Fibroblast of lung (primary cell): ENCODE data around the gene RCL1. TPM values are rescaled to one million over a fixed set of nuclear protein-coding genes. Genes with fewer than 3 reads are reported as not detected.

Experiments used
- DNase-seq, 2 donors: peaks; one replicate each; pipeline versions ENCODE4 v3.0.0 to v3.0.0-alpha.2; 2010; ENCODE audit warnings: low read depth in 2 of 2
- H2AFZ ChIP-seq: 2 replicates; pipeline ENCODE4 v1.5.1; 2012; ENCODE audit warnings: low read length, control low read depth, inconsistent platforms
- H3K27ac ChIP-seq: 2 replicates; pipeline ENCODE4 v1.5.1; 2011; ENCODE audit warnings: low read length, control low read depth; ENCODE audit not compliant: insufficient read depth
- H3K27me3 ChIP-seq: 2 replicates; pipeline ENCODE4 v1.5.1; 2011; ENCODE audit warnings: mild to moderate bottlenecking, low read length; ENCODE audit not compliant: control insufficient read depth, insufficient read depth
- H3K36me3 ChIP-seq: 2 replicates; pipeline ENCODE4 v1.5.1; 2011; ENCODE audit warnings: low read length; ENCODE audit not compliant: control insufficient read depth, insufficient read depth
- H3K4me1 ChIP-seq: 2 replicates; pipeline ENCODE4 v1.5.1; 2011; ENCODE audit warnings: low read length; ENCODE audit not compliant: control insufficient read depth, insufficient read depth; ENCODE audit errors: extremely low read depth
- H3K4me2 ChIP-seq: 2 replicates; pipeline ENCODE4 v1.5.1; 2011; ENCODE audit warnings: low read length, control low read depth; ENCODE audit not compliant: insufficient read depth; ENCODE audit errors: extremely low read depth
- H3K4me3 ChIP-seq, 4 experiments: fragments of 200-600 bp in 1 of 4; sonication (generic) in 1 of 4; replicated peaks in 1 of 4; 2 replicates each; pipeline ENCODE4 v1.5.1; 2011 to 2016; ENCODE audit warnings: low read length in 4 of 4, low read depth in 3 of 4, mild to moderate bottlenecking in 3 of 4, control low read depth in 2 of 4, inconsistent platforms in 1 of 4, mixed read lengths in 1 of 4; ENCODE audit not compliant: insufficient read depth in 1 of 4; ENCODE audit errors: control extremely low read depth in 1 of 4
- H3K79me2 ChIP-seq: 2 replicates; pipeline ENCODE4 v1.5.1; 2012; ENCODE audit warnings: mild to moderate bottlenecking, low read length, inconsistent platforms; ENCODE audit not compliant: control insufficient read depth, insufficient read depth
- H3K9ac ChIP-seq: 2 replicates; pipeline ENCODE4 v1.5.1; 2011; ENCODE audit warnings: mild to moderate bottlenecking, low read length, control low read depth; ENCODE audit not compliant: insufficient read depth
- H3K9me3 ChIP-seq: 2 replicates; pipeline ENCODE4 v1.5.1; 2012; ENCODE audit warnings: low read depth, low read length; ENCODE audit not compliant: control insufficient read depth, insufficient read depth
- H4K20me1 ChIP-seq: 2 replicates; pipeline ENCODE4 v1.5.1; 2011; ENCODE audit warnings: low read length; ENCODE audit not compliant: control insufficient read depth, insufficient read depth; ENCODE audit errors: extremely low read depth
- EZH2 ChIP-seq: IDR thresholded peaks from 2 replicates; pipeline ENCODE4 v1.5.1; 2012; ENCODE audit warnings: low read length, control low read depth, mild to moderate bottlenecking; ENCODE audit errors: missing control alignments
- polyA plus RNA-seq, 2 donors: library from polyadenylated mRNA; depleted of rRNA in 1 of 2; stranded (reverse) in 1 of 2; unstranded in 1 of 2; fragments of >200 nt; gene quantifications; 2 replicates each; pipeline ENCODE4 v1.2.1, GENCODE V29; 2011 to 2012; ENCODE audit warnings: missing spikeins in 1 of 2
- total RNA-seq: library from RNA; depleted of rRNA; stranded (reverse); fragments of >200 nt; gene quantifications from 2 replicates; pipeline ENCODE4 v1.2.1, GENCODE V29; 2014
- TF ChIP-seq, protein P1 (sequence below), 2 donors: IDR thresholded peaks in 1 of 2; conservative IDR thresholded peaks in 1 of 2; 1 replicate in 1 of 2; 2 replicates in 1 of 2; pipeline ENCODE4 v1.5.1; 2011 to 2012; ENCODE audit warnings: low read length in 2 of 2, control low read depth in 1 of 2, inconsistent platforms in 1 of 2, low read depth in 1 of 2, mild to moderate bottlenecking in 1 of 2

The RCL1 gene
- total and polyA plus RNA-seq, 2 donors (not counting 1 experiment from before 2014, with no cell fraction given): 5.0 to 14.5 TPM

DNA sequence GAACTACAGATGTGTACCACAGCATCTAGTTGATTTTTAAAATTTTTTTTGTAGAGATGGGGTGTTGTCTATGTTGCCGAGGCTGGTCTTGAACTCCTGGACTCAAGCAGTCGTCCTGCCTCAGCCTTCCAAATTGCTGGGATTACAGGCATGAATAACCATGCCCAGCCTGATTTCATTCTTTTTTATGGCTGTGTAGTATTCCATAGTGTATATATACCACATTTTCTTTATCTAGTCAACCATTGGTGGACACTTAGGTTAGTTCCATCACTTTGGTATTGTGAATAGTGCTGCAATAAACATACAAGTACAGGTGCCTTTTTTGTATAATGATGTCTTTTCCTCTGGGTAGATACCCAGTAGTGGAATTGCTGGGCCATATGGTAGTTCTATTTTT, 3.8 kb downstream of the RCL1 start:
- Histone ChIP-seq H3K4me1 (peaks cover 4% of the 10 kb centered on the region), H2AFZ (no peak overlapping the region), H4K20me1 (no peaks in the 10 kb centered on the region), H3K9me3 (no peaks in the 10 kb centered on the region), H3K79me2 (peaks cover 11% of the 10 kb centered on the region), H3K4me3 (no peak overlapping the region), H3K36me3 (no peaks in the 10 kb centered on the region), H3K4me2 (no peak overlapping the region), H3K9ac (no peak overlapping the region), H3K27ac (no peak overlapping the region), H3K27me3 (no peaks in the 10 kb centered on the region)
- TF ChIP-seq, protein P1, sequence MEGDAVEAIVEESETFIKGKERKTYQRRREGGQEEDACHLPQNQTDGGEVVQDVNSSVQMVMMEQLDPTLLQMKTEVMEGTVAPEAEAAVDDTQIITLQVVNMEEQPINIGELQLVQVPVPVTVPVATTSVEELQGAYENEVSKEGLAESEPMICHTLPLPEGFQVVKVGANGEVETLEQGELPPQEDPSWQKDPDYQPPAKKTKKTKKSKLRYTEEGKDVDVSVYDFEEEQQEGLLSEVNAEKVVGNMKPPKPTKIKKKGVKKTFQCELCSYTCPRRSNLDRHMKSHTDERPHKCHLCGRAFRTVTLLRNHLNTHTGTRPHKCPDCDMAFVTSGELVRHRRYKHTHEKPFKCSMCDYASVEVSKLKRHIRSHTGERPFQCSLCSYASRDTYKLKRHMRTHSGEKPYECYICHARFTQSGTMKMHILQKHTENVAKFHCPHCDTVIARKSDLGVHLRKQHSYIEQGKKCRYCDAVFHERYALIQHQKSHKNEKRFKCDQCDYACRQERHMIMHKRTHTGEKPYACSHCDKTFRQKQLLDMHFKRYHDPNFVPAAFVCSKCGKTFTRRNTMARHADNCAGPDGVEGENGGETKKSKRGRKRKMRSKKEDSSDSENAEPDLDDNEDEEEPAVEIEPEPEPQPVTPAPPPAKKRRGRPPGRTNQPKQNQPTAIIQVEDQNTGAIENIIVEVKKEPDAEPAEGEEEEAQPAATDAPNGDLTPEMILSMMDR (conservative IDR thresholded peaks at IDR 0.05 in 1 of 2, IDR thresholded peaks at IDR 0.05 in 1 of 2; ENCODE audit: low read depth in 1 of 2, low read length in 2 of 2): no peak
- TF ChIP-seq EZH2: no peak
- no peak for DNase-seq

DNA sequence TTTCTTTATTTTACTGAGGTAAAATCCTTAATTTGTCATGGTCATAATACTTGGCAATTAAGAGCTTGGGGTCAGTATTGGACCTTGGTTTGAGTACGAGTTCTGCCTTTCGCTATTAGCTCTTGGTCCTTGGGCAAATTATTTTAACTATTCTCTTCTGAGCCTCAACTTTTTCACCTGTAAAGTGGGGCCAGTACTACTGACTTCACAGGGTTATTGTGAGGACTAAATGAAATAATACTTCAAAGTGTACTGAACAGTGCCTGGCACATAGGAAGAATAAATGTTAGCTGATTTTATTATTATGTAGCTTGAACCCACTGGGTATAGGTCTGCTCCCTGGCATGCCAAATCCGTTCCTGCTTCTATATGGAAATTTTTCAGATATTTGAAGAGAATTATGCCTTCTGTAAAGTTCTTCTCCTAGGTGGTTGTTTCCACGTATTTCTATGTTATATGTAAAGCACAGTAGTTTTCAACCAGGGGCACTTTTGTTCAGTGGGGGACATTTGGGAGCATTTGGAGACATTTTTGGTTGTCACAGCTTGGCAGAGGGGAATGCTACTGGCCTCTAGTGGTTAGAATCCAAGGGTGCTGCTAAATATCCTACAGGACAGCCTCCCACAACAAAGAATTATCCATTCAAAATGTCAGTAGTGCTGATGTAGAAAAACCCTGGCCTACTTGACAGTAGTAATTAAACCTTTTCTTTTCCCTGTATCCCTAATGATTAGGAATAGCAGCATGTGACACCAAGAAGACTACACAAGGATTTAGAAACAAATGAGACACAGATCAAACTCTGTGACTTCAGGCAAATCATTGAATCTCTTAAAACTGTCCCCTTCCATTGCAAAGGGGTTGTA, 4.5 kb downstream of the RCL1 start:
- Histone ChIP-seq H3K4me3 (no peak overlapping the region), H4K20me1 (no peaks in the 10 kb centered on the region), H3K27me3 (no peaks in the 10 kb centered on the region), H3K27ac (no peak overlapping the region), H3K9me3 (no peaks in the 10 kb centered on the region), H3K79me2 (peaks cover 11% of the 10 kb centered on the region), H3K36me3 (no peaks in the 10 kb centered on the region), H3K4me2 (no peak overlapping the region), H2AFZ (no peak overlapping the region), H3K9ac (no peak overlapping the region), H3K4me1 (peaks cover under 1% of the 10 kb centered on the region)
- TF ChIP-seq EZH2: no peak
- TF ChIP-seq, protein P1 (conservative IDR thresholded peaks at IDR 0.05 in 1 of 2, IDR thresholded peaks at IDR 0.05 in 1 of 2; ENCODE audit: low read depth in 1 of 2, low read length in 2 of 2): peak; percentile 86 to 90
- DNase-seq: peak; percentile 32 to 47

DNA sequence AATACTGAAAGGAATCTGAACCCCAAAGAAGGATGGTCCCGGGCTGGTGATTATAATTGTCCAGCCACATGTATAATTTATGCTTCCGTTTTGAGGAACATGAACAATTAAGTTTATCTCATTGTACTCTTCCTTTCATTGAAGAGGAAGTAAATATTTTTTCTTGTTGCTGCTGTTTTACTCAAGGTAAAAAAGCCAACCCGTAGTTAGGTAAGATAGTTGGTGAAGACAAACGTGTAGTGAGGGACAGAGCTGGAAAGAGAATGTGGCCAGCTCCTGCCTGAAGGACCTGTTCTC, 5.1 kb downstream of the RCL1 start:
- H3K9me3 ChIP-seq: no peaks in the 10 kb centered on the region
- no peak overlapping the region for H3K4me2 ChIP-seq
- H4K20me1 ChIP-seq: no peaks in the 10 kb centered on the region
- no peaks in the 10 kb centered on the region for H3K4me1 ChIP-seq
- H3K27me3 ChIP-seq: no peaks in the 10 kb centered on the region
- no peak overlapping the region for H2AFZ ChIP-seq
- H3K9ac ChIP-seq: no peak overlapping the region
- peaks cover 11% of the 10 kb centered on the region for H3K79me2 ChIP-seq
- TF ChIP-seq, protein P1 (conservative IDR thresholded peaks at IDR 0.05 in 1 of 2, IDR thresholded peaks at IDR 0.05 in 1 of 2; ENCODE audit: low read depth in 1 of 2, low read length in 2 of 2): no peak
- no peak for TF ChIP-seq EZH2
- no peak overlapping the region for H3K4me3 ChIP-seq
- no peak overlapping the region for H3K27ac ChIP-seq
- no peaks in the 10 kb centered on the region for H3K36me3 ChIP-seq
- DNase-seq: no peak
